NT2/D1 (cell line): ENCODE measurements around the gene TMEM40.

Source experiments
- SUZ12 ChIP-seq: IDR thresholded peaks from 2 replicates; pipeline ENCODE4 v1.6.1; 2011; ENCODE audit not compliant: insufficient read length, insufficient read depth; ENCODE audit errors: extremely low read depth
- YY1 ChIP-seq: IDR thresholded peaks from 2 replicates; pipeline ENCODE4 v1.6.1; 2011; ENCODE audit not compliant: insufficient read length, insufficient read depth
- ZNF274 ChIP-seq: IDR thresholded peaks from 2 replicates; pipeline ENCODE4 v1.6.1; 2011; ENCODE audit warnings: mild to moderate bottlenecking, low read depth, low read length

- TF ChIP-seq YY1 (no peak), ZNF274 (no peak), SUZ12 (no peak)
Observed at GRCh38 chr3:12725436-12725835, 33.6 kb downstream of the TMEM40 start.
